Fibroblast of skin of abdomen (primary cell): ENCODE results near the gene ZNF804A.
"Not testable (repeated sequence)": the region's sequence is repeated elsewhere in the genome, so short reads cannot be mapped to it uniquely, and the experiment has no call there.

Experiments
- DNase-seq: peaks from one replicate; pipeline ENCODE4 v3.0.0-alpha.2; 2013

Gene ZNF804A

DNA sequence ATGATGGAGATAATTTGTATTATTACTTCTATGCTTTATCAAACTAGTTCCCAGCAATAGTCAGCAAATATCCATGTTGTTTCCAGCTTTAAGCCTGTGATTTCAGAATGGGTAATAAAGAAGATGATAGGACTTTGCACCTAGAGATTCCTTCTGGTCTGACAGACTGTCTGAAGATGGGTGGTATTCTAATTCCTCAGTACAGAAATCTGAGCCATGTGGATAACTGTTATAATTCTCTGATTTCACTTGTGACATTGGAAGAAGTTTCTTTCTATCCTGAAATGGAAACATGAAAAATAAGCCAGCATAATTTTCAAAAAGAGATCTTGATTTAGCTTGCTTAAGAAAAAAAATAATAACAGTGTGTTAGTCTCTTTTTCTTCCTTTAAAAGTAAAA is 130.1 kb downstream of the ZNF804A start:
- DNase-seq: no peak

DNA sequence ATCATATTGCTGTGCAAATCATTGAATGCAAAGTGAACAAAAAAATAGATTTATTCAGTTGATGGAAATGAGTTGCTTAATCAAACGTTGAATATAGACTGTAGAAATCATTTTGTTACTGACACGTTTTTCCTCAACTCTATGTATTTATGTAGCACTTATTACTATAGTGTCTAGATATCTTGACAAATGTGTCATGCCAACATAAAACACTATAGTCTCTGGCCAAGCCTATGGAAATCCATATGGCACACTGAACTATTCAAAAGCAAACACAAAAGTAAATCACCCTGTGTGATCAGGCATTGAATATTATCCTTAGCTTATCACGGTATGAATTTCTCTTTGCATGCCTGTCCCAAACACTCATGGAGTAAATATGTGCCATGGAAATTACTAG is 131.3 kb downstream of the ZNF804A start:
- DNase-seq: peak; percentile 6

DNA sequence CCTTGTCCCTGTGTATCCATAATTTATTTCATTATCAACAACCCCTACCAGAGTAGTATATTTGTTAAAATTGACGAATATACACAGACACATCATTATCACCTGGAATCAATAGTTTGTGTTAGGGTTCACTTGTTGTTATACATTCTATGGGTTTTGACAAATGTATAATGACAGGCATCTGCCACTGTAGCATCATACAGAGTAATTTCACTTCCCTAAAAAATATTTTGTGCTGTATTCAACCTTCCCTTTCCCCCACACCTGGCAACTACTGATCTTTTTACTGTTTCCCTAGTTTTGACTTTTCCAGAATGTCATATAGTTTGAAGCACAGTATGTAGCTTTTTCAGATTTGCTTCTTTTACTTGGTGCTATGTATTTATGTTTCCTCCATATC is 132.0 kb downstream of the ZNF804A start:
- no peak for DNase-seq

DNA sequence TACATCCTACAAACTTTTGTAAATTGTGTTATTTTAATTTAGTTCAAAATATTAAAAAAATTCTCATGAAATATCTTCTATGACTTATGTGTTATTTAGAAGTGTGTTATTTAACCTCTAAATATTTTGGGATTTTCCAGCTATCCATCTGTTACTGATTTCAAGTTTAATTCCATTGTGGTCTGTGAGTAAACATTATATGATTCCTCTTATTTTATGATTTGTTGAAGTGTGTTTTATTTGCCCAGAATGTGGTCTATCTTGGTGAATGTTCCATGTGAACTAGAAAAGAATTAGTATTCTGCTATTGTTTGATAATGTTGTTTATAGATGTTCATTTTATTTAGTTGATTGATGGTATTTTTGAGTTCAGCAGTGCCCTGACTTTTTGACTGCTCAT is 136.0 kb downstream of the ZNF804A start:
- peak; percentile 20 for DNase-seq

DNA sequence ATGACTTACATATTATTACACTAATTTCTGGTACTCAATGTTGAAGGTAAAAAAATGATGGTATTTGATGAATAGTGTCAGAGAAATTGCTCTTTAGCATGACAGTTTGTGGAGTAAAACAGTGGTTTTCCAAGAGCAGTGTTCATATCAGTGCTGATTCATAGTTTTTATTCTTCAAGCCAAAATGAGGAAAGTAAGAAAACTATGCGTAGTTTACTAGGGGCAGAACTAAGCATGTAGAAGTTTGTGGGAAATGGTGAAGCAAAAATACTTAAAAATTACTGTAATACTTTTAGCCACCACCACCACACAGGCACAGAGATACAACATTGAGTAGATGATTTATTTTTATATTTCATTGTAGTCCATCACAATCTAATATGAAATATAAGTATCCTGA is 137.3 kb downstream of the ZNF804A start:
- DNase-seq: peak; percentile 5

DNA sequence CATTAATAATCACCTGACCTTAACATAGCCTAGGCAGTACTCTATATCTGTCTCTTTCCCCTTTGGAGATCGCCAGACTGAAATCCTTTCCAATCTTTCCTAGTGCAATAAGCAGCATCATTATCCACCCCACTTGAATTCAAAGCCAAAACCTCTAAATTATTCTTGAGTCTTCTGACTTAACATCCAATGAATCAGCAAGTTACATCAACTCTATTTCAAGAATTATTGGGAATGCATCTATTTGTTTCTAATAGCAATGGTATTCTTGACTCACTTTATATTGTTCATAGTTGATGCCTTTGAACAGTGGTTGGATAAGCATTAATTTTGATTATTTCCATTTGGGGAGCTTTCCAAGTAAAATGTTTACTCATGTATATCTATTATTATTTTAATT is 144.8 kb downstream of the ZNF804A start:
- peak; percentile 25 for DNase-seq

DNA sequence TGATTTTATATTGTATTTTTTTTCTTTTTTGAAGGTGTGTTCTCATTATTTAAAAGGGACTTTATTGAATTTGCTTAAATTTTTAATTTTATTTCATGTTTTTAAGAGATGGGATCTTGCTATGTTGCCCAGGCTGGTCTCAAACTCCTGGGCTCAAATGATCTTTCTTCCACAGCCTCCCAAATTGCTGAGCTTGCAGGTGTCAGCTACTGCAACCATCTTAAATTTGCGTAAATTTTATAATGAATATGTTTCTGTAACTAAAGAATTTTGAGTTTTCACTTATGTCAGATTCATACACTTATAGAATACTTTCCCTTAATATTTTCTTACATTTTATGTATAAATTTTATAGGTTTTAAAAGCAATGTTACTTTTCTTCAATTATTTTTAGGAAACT is 157.8 kb downstream of the ZNF804A start:
- DNase-seq: no peak

DNA sequence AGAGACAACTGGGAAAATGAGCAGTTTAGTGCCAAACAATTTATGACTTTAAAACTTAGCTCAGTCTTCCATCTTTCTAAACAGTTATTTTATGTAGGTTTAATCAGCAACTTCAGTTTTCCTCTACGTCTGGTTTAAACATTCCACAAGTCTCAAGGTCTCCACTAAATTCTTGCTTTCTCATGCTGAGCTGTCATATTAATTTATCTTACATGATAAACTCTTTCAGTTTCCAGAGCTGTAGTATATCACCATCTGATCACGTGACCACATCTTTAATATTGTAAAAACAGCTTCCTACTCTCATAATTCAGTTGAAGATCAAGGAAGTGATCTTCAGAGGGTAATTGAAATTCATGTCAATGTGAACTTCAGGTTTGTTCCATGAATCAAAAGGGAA is 158.6 kb downstream of the ZNF804A start:
- peak; percentile 47 for DNase-seq

DNA sequence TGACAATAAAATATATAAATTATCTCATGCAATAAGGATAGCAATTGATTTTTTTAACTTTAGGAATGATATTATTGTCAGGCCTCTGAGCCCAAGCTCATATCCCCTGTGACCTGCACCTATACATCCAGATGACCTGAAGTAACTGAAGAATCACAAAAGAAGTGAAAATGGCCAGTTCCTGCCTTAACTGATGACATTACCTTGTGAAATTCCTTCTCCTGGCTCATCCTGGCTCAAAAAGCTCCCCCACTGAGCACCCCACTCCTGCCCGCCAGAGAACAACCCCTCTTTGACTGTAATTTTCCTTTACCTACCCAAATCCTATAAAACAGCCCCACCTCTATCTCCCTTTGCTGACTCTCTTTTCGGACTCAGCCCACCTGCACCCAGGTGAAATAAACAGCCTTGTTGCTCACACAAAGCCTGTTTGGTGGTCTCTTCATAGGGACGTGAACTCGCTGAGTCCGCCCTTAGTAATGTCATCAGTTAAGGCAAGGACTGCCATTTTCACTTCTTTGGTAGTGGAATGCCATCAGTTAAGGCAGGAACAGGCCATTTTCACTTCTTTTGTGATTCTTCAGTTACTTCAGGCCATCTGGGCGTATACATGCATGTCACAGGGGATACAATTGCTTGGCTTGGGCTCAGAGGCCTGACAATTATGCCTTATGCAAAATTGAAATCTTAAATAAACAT is 161.4 kb downstream of the ZNF804A start:
- not testable (repeated sequence) for DNase-seq

DNA sequence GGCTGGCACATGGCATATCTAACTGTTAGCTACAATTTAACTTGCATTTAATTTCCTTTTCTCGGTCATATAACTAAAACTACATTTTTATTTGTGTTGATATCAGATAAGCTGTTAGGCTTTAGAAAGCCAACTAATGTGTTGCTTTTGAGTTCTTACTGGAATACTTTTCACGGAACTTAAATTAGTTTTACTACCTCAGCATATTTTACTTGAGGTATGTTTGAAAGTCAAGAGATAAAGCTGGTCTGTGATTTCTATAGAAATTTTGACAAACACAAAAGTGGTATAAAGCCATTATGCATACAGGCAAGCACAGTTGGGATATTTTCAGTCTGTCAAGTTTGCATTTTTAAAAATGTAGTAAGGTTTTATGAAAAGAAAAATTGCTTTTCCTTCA is 162.6 kb downstream of the ZNF804A start:
- DNase-seq: no peak

DNA sequence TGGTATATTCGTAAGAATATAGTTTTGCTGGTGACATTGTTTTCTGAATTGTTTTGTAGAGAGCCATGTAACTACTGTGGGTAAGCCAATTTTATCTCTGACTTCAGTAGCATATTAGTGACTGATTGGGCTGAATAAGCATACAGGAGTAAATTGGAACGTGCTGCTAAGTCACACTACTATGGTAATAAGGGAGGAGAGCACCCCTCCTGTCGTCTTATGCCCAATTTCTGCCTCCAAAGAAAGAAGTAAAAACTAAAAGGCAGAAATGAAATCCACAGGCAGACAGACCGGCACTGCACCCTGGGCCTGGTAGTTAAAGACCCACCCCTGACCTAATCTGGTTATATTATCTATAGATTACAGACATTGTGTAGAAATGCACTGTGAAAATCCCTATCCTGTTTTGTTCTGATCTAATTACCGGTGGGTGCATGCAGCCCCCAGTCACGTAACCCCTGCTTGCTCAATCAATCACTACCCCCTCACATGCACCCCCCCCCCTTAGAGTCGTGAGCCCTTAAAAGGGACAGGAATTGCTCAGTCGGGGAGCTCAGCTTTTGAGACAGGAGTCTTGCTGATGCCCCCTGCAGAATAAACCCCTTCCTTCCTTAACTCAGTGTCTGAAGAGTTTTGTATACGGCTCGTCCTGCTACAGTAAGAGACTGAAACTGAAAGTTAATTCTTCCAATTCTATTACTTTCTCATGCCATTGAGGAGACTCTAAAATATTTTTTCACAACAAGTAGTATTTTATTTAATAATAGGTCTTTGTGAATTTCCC is 167.0 kb downstream of the ZNF804A start:
- DNase-seq: no peak

DNA sequence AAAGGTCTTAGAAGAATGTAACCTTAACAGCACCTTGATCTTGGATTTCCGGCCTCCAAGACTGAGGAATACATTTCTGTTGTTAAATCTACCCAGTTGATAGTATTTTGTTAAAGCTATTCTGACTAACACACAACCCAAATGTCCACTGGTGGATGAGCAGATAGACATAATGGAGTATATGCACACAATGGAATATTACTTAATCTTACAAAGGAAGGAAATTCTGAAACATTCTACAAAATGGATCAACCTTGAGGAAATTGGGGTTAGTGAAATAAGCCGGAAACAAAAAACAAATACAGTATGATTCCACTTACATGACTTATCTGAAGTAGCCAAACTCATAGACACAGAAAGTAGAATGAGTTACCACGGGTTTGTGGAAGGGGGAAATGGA is 168.7 kb downstream of the ZNF804A start:
- DNase-seq: no peak

DNA sequence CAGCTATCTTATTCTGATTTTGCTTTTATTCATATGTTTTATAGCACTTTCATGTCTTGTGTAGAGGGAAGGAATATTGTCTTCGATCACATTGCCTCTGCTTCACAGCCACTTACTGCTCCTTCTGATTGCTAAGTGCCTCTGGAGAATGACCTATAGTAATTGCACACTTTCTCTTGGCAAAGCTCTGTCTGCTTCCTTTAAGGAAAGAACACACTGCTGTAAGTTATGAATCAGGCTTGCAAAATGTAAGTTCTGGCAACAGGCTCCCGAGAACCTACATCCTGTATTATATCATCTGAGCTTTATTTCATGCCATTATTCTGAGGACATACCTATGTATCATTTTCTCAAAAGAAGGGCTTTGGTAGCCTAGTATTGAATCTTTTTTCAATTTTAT is 170.7 kb downstream of the ZNF804A start:
- peak; percentile 76 for DNase-seq

DNA sequence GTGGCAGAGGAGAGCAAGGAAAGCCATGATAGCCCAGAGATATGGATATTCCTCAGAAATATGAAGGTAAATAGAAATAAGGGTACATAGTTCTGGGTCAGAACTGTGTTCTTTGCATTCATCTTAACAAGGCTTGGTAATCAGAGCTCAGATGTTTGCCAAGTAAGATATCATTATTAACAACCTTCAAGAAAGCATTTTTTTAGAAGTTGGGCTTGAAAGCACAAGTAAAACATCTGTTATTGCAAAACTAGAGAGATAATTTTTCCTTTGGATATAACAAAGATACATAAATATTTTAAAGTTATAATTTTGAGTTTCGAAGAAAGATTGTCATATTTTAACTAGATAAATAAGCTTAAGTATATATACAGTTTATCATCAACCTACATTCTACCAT is 171.4 kb downstream of the ZNF804A start:
- DNase-seq: no peak

DNA sequence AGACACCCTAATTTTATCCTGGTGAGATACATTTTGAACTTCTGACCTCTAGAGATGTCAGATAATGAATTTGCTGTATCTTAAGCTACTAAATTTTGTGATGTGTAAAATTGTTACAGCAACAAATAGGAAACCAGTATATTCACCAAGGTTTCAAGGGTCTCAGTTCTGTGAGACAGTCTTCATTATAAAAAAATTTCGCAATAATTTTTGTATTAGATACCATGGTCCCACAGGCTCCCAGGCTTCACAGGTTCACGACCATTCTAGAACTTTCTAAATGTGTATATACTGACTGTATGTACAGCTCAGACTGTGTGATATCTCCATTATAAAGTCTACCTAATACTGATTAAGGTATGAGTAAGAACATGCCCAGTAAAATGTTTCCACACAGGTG is 181.4 kb downstream of the ZNF804A start:
- DNase-seq: no peak

DNA sequence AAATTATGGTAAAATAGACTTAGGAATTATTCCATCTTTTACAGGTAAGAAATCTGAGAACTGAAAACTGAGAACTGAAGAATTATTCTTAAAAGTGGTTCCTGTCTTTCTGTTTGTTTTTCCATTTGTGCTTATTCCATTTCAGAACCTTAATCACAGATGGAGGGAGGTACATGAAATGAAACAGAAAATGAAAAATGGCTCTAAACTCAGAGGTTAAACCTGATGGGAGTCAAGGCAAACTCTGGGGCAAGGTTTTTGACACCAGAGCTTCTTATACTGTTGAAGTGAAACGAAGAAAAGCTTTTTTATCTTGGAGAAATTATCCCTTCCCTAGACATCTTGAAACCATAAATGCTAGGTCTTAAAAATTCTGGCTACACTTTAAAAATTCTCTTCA is 182.1 kb downstream of the ZNF804A start:
- no peak for DNase-seq

DNA sequence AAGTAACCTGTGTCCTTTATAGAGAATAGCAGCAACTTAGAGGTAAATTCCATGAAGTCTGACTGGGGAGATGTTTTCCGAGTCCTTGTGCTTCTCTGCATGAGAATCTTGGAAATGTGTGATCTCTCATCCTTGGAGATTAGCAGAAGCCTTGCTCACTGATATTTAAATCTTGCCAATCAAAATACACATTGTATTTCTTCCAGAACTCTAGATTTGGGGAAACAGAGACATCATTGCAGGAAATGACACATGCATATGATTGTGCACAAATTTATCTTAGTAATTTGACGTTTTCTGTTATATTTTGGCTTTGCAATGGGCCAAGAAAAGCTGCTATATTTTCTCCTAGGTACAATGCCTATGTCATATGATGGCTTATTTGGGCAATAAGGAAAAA is 182.6 kb downstream of the ZNF804A start:
- DNase-seq: no peak

DNA sequence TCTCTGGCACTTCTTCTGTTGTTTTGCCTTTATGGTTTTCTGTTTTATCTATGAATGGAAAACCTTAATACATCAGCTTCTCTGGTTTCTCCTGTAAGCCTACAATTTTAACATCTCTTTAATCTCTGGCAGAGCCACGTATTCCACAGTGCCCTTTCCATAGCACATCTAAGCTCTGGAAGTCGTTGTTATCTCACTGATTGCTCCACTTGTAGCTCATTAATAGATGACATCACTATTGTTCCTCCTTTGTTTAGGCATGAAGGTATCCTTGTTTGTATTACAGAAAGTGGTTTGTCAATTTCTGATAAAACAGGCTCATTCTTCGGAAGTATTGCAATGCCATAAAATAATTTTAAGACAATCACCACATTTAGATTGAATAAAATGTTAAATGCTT is 185.2 kb downstream of the ZNF804A start:
- DNase-seq: no peak

DNA sequence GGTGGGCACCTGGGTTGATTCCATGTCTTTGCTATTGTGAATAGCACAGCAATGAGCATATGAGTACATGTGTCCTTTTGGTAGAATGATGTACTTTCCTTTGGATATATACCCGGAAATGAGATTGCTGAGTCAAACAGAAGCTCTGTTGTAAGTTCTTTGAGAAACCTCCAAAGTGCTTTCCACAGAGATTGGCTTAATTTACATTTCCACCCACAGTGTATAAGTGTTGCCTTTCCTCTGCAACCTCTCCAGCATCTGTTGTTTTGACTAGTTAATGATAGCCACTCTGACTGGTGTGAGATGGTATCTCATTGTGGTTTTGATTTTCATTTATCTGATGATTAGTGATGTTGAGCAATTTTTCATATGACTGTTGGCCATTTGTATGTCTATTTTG is 194.8 kb downstream of the ZNF804A start:
- DNase-seq: no peak

DNA sequence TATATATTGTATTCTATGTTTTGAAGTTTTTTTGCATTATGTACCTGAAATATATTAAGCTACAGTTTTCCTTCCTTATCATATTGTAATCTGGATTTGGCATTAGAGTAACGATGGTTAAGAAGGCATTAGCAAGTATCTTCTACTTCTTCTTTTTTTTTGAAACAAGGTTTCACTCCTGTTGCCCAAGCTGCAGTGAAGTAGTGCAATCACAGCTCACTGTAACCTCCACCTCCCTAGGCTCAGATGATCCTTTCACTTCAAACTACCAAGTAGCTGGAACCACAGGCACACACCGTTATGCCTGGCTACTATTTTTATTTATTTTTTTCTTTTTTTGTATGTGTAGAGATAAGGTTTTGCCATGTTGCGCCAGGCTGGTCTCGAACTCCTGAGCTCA is 201.1 kb downstream of the ZNF804A start:
- no peak for DNase-seq

DNA sequence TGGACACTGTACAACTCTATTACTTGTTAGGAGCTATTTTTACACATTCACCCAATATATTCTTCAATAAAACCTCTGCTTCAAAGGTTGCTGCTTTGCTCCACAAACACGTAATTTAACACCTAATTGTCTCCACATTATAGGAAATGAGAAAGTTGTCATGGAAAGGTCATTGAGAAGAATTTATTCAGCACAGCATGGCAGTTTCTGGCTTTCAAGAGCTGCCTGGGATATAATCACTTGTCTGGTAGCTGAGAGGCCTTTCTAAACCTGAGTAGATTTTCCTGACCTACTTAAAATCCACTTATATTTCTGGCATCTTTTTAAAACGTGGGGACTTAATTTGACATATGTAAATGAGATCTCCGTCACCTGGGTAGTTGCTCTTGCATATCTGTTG is 216.1 kb downstream of the ZNF804A start:
- no peak for DNase-seq

DNA sequence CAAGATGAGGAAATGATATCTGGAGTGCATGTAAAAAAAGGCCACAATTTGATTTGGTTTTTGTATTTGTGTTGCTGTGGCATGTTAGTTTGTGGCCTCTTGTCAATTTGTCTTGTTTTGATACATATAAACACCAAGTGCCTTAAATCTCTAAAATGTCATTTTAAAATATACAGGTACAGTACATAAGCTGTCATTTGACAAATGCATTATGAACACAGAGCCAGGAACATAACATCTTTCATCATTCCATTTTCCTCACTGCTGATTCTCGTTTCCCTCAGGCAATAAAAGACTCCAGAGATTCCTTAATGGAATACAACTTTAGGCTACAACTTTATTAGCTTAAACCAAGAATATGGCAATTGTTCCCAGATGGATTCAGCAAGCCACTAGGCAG is 217.5 kb downstream of the ZNF804A start:
- no peak for DNase-seq

DNA sequence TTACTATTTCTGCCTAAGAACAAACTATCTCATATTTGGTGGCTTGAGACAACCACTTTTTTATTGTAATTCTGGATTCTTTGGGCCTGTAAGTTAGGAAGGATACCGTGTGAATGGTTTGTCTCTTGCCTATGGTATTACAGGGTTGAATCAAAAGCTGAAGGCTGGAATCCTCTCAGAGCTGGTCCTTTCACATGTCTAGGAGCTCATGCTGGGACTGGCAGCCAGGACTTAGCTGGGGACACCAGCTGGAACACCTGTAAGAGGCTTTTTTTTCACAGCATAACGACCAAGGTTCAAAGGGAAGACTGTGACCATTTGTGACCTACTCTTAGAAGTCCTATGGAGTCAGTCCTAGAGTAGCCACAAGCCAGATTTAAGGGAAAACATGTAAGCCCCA is 226.3 kb downstream of the ZNF804A start:
- DNase-seq: no peak

DNA sequence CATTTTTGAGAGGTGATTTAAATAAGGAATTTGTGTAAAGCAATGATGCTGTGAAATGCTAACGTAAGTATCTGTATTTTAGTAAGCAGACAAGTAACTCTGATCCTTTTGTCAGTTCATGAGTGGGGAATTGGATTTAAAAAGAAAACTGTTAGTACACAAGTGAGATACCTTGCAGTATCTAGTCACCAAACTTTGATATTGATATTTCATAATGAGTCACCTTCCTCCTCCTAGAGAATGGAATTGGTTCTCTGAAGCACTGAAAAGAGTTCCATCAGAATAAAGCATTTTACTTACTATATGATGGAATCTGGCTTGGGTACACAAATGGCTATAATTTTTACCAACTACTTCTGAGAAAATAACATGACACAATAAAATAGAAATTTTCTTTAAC is 232.2 kb downstream of the ZNF804A start:
- no peak for DNase-seq
